ELR (cell line): ENCODE measurements around the gene FERD3L.

ENCODE experiments used
- DNase-seq: peaks from one replicate; pipeline ENCODE4 v3.0.0-alpha.2; 2015; ENCODE audit warnings: low read depth

The FERD3L gene

GRCh38 chr7:19117091-19117869 is 27.9 kb downstream of the FERD3L start, which contains the start of gene TWIST1:
TSS of gene TWIST1 (minus strand) at chr7:19117636. CDS start at chr7:19117321, 315 bp downstream.
- peak; percentile 94 for DNase-seq

- DNase-seq, result peak; percentile 69
Observed at GRCh38 chr7:19116121-19117090, 28.8 kb downstream of the FERD3L start.

GRCh38 chr7:19114551-19114855 is 30.7 kb downstream of the FERD3L start:
- DNase-seq, result peak; percentile 80

GRCh38 chr7:19113855-19114550 is 31.2 kb downstream of the FERD3L start:
- peak; percentile 85 for DNase-seq

GRCh38 chr7:19113002-19113350 is 32.2 kb downstream of the FERD3L start:
- peak; percentile 6 for DNase-seq

GRCh38 chr7:19112274-19113001 is 32.8 kb downstream of the FERD3L start:
- DNase-seq, result peak; percentile 59

- DNase-seq, result peak; percentile 57
Observed at GRCh38 chr7:19111474-19112273, 33.5 kb downstream of the FERD3L start.

GRCh38 chr7:19110776-19111175 is 34.4 kb downstream of the FERD3L start:
- peak; percentile 43 for DNase-seq

GRCh38 chr7:19110026-19110730 is 35.0 kb downstream of the FERD3L start:
- DNase-seq, result peak; percentile 48

GRCh38 chr7:19109000-19109946 is 35.9 kb downstream of the FERD3L start:
- DNase-seq, result peak; percentile 45

GRCh38 chr7:19107356-19108146 is 37.7 kb downstream of the FERD3L start:
- peak; percentile 86 for DNase-seq

- DNase-seq, result no peak
Observed at GRCh38 chr7:19107081-19107355, 38.2 kb downstream of the FERD3L start.

GRCh38 chr7:19106241-19107080 is 38.8 kb downstream of the FERD3L start:
- DNase-seq, result peak; percentile 65

- DNase-seq, result peak; percentile 35
Observed at GRCh38 chr7:19105546-19105945, 39.7 kb downstream of the FERD3L start.

GRCh38 chr7:19104811-19105210 is 40.4 kb downstream of the FERD3L start:
- peak; percentile 30 for DNase-seq

GRCh38 chr7:19102884-19103283 is 42.3 kb downstream of the FERD3L start:
- DNase-seq, result peak; percentile 71

GRCh38 chr7:19101909-19102308 is 43.3 kb downstream of the FERD3L start:
- DNase-seq, result no peak

- no peak for DNase-seq
Observed at GRCh38 chr7:19101472-19101871, 43.7 kb downstream of the FERD3L start.
